Muscle of leg (tissue), 11 donors: ENCODE data around the gene LTK. TPM values are rescaled to one million over a fixed set of nuclear protein-coding genes. Genes with fewer than 3 reads are reported as not detected.

Experiments
- DNase-seq: peaks from one replicate; pipeline ENCODE4 v3.0.0; 2013
- H3K27ac ChIP-seq: one replicate; pipeline ENCODE4 v1.5.1; 2013; ENCODE audit warnings: mild to moderate bottlenecking, low read length, control low read depth
- H3K27me3 ChIP-seq: one replicate; pipeline ENCODE4 v1.6.1; 2013; ENCODE audit warnings: low read length; ENCODE audit not compliant: control insufficient read depth, insufficient read depth
- H3K36me3 ChIP-seq: one replicate; pipeline ENCODE4 v1.6.1; 2013; ENCODE audit warnings: low read length; ENCODE audit not compliant: control insufficient read depth, insufficient read depth
- H3K4me1 ChIP-seq: one replicate; pipeline ENCODE4 v1.6.1; 2013; ENCODE audit warnings: low read length; ENCODE audit not compliant: control insufficient read depth, insufficient read depth
- H3K4me3 ChIP-seq: one replicate; pipeline ENCODE4 v1.5.1; 2013; ENCODE audit warnings: low read length, control low read depth
- H3K9me3 ChIP-seq: replicated peaks from 2 replicates; pipeline ENCODE4 v1.6.1; 2013; ENCODE audit warnings: low read depth, low read length; ENCODE audit not compliant: control insufficient read depth
- WGBS: methylation state at CpG from one replicate; pipeline ENCODE4 v1.1.5; 2013; ENCODE audit warnings: missing lambda C conversion rate; ENCODE audit not compliant: insufficient coverage; 5-methylcytosine and 5-hydroxymethylcytosine counted together
- polyA plus RNA-seq, 8 donors: library from polyadenylated mRNA; unstranded; fragments of 120-200 nt; gene quantifications; one replicate each; pipeline versions ENCODE4 v1.2.1 to v1.2.3, GENCODE V29; 2013; ENCODE audit warnings: inconsistent platforms in 1 of 8, low replicate concordance in 1 of 8; ENCODE audit not compliant: insufficient read length in 8 of 8, insufficient read depth in 1 of 8
- total RNA-seq: library from RNA; stranded (reverse); fragments of 120-200 nt; gene quantifications from one replicate; pipeline ENCODE4 v1.2.4, GENCODE V29; 2013

LTK gene
- total and polyA plus RNA-seq, 9 donors, result 6.1 to 23.9 (median 12.1) TPM

DNA sequence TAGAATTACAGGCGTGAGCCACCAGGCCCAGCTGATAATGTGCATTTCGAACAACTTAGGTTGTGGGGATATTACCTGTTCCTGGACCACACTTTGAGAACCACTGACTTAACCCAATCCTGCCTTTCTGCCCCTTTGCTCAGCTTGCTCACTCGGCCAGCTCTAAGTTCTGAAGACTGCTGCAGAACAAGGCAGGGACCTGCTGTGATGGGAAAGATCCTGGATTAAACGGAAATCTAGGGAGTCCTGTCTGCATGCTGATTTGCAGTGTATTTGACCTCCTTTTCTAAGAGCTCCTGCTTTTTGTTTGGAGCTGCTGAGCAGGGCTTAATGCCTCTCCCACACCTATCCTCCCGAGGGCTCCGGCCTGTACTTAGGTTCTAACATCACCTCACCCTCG is 2.9 kb downstream of the LTK start:
- no peaks in the 10 kb centered on the region for H3K36me3 ChIP-seq
- 45% methylated on average over 6 of the region's 7 CpGs for WGBS
- H3K4me3 ChIP-seq, result no peak overlapping the region
- no peak for DNase-seq
- no peaks in the 10 kb centered on the region for H3K9me3 ChIP-seq
- H3K27me3 ChIP-seq, result peaks cover 71% of the 10 kb centered on the region
- H3K4me1 ChIP-seq, result peaks cover 26% of the 10 kb centered on the region
- H3K27ac ChIP-seq, result no peak overlapping the region

DNA sequence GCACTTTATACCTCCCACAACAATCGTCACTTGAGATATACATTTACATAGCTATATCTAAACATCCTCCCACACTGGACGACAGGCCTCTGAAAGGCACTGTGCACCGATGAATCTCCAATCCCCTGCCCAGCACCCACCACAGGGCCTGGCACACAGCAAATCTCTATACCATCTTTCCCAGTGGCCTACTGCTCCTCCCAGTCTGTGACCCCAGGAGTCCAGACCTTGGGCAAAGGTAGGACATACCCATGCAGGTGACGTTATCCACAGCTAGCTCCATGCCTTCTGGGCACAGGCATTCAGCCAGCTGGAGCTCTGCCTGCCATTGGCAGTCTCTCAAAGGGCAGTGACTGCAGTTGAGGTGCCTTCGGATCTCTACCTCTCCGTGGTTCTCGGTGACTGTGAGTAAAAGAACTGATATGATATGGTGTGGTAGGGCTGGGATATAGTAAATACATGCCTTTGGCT is 5.8 kb downstream of the LTK start:
- no peak overlapping the region for H3K27ac ChIP-seq
- DNase-seq, result no peak
- WGBS, result 80% methylated on average over 5 of the region's 7 CpGs

DNA sequence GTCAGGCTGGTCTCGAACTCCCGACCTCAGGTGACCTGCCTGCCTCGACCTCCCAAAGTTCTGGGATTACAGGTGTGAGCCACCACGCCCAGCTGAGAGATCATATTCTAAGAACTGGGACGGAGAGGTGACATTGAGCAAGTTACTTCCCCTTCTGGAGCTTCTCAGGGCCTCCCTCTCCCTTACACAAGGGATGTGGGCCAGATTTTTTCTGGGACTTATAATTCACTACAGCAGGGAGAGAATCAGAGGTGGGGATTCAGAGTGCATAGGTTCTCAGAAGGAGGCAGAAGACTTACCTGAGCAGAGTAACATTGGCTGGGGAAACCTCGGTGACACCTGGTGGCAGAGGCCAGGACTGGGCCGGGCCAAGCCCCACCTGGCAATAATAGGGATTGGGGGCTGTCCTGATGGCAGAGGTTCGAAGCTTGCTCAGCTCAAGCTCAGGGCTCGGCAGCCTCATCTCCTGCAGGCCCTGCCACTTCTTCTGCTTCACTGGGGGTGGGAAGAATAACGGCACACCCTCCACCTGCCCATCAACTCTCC is 6.8 kb downstream of the LTK start:
- no peak overlapping the region for H3K4me3 ChIP-seq
- peaks cover 20% of the 10 kb centered on the region for H3K4me1 ChIP-seq
- H3K36me3 ChIP-seq, result no peaks in the 10 kb centered on the region
- H3K27ac ChIP-seq, result no peak overlapping the region
- H3K27me3 ChIP-seq, result peaks cover 83% of the 10 kb centered on the region
- H3K9me3 ChIP-seq, result no peaks in the 10 kb centered on the region
- no peak for DNase-seq
- 43% methylated on average over 5 of the region's 10 CpGs for WGBS

More for the DNA sequence above, 5.8 kb downstream of the LTK start:
- Histone ChIP-seq H3K36me3 (no peaks in the 10 kb centered on the region), H3K4me1 (peaks cover 20% of the 10 kb centered on the region), H3K9me3 (no peaks in the 10 kb centered on the region), H3K4me3 (no peak overlapping the region), H3K27me3 (peaks cover 83% of the 10 kb centered on the region)

DNA sequence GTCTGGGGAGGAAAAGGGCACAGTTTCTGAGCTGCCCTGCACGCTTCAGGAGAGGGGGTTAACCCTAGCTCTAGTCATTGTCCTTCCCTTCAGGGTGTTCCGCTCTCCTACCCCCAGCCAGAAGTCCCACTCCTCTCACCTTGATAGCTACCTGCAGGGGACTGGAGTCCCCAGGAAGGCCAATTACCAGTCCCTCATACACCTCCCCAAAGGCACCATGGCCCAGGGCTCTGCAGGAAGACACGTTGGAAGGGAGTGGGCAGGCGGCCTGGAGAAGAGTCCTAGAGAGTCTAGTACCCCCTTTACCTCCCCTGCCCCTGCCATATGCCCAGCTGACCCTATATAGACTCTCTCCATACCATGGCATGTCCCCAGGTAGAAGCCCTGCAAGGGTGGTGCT is 7.9 kb downstream of the LTK start:
- no peaks in the 10 kb centered on the region for H3K36me3 ChIP-seq
- no peak overlapping the region for H3K27ac ChIP-seq
- no peaks in the 10 kb centered on the region for H3K9me3 ChIP-seq
- H3K4me1 ChIP-seq, result peaks cover 24% of the 10 kb centered on the region
- WGBS, result 82% methylated on average over 4 of the region's 4 CpGs
- H3K4me3 ChIP-seq, result no peak overlapping the region
- H3K27me3 ChIP-seq, result peaks cover 84% of the 10 kb centered on the region
- DNase-seq, result no peak

DNA sequence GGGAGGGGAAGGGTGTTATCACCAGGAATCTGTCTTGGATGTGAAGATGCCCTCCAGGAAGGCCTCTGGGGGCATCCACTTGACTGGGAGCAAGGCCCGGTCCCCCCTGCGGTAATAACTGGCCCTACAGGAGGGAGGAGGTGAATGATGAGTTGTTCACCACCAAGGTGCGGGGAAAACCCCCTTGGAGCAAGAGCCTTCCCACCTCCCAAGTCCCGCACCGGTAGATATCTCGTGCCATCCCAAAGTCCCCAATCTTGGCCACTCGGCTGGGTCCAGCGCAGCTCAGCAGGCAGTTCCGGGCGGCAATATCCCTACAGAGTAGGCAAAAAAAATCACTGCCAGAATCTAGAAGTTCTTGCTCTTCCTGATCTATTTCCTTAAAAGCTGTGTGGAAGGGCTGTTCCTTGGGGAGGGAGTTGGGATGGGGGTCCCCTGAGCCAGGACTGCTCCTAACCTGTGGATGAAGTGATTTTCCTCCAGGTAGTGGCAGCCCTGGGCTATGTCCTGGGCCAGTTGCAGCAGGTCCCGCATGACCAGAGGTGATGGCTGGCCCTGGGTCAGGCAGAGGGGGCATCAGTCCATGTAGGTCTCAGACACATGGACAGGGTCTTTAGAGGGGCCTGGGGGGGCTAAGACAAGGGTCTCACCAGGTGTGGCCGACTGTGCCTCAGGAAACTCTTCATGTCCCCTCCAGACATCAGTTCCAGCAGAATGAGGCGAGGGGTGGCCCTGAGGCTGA is 8.7 kb downstream of the LTK start:
- 93% methylated on average over 6 of the region's 13 CpGs for WGBS
- no peak overlapping the region for H3K4me3 ChIP-seq
- H3K27ac ChIP-seq, result no peak overlapping the region
- no peaks in the 10 kb centered on the region for H3K36me3 ChIP-seq
- H3K4me1 ChIP-seq, result peaks cover 24% of the 10 kb centered on the region
- H3K27me3 ChIP-seq, result peaks cover 85% of the 10 kb centered on the region
- DNase-seq, result no peak
- no peaks in the 10 kb centered on the region for H3K9me3 ChIP-seq

DNA sequence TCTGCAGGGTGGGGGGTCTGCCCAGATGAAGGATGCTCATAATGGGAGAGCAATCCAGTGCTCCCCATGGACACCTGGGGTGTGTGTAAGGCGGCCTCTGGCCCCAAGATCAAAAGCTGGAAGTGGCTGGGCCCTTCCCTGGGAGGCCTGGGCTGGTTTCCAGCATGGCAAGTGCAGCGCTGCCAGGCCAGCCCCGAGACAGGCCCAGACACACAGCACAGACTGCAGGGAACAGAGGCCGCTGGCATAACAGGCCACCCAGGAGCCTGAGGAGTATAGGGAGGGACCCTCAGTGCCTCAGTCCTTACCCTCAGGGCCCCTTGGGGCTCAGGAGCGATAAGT is 10.0 kb downstream of the LTK start:
- H3K9me3 ChIP-seq, result no peaks in the 10 kb centered on the region
- peaks cover 24% of the 10 kb centered on the region for H3K4me1 ChIP-seq
- DNase-seq, result no peak
- peaks cover 89% of the 10 kb centered on the region for H3K27me3 ChIP-seq
- no peak overlapping the region for H3K27ac ChIP-seq
- no peak overlapping the region for H3K4me3 ChIP-seq
- 54% methylated on average over 4 of the region's 5 CpGs for WGBS
- no peaks in the 10 kb centered on the region for H3K36me3 ChIP-seq

DNA sequence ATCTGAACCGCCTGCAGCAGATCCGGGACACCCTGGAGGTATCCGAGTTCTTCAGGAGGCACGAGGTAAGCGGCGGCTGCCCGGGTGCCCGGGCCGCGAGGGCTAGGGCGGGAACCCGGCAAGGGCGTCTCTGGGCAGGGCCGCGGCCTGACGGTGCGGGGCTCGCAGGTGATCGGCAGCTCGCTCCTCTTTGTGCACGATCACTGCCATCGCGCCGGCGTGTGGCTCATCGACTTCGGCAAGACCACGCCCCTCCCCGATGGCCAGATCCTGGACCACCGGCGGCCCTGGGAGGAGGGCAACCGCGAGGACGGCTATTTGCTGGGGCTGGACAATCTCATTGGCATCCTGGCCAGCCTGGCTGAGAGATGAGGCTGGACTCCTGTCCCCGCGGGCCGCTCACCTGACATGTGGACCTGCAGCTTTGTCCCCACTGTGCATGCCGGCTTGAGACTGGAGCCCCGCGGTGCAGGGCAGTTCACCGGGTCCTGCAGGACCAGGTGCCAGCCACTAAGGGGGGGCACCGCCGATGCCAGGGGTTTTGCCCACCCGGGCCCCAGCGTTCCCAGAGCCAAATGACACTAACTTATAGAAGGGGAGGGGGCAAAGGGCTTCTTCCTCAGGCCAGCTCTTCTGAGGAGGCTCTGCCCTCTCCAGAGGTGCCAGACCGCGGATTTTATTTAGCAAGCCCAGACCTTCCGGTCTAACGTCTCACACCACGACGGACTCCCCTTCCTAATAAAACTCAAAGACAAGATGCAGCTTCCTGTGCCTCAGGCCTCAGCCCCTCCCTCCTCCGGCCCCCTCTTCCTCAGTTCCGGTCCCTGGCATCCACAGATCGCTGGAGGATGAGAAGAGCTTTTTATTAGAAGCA is 10.6 kb downstream of the LTK start:
- Histone ChIP-seq H3K9me3 (no peaks in the 10 kb centered on the region), H3K4me1 (peaks cover 24% of the 10 kb centered on the region), H3K4me3 (no peak overlapping the region), H3K27ac (no peak overlapping the region), H3K36me3 (no peaks in the 10 kb centered on the region), H3K27me3 (peaks cover 93% of the 10 kb centered on the region)
- no peak for DNase-seq
- 3% methylated on average over 47 of the region's 54 CpGs for WGBS

DNA sequence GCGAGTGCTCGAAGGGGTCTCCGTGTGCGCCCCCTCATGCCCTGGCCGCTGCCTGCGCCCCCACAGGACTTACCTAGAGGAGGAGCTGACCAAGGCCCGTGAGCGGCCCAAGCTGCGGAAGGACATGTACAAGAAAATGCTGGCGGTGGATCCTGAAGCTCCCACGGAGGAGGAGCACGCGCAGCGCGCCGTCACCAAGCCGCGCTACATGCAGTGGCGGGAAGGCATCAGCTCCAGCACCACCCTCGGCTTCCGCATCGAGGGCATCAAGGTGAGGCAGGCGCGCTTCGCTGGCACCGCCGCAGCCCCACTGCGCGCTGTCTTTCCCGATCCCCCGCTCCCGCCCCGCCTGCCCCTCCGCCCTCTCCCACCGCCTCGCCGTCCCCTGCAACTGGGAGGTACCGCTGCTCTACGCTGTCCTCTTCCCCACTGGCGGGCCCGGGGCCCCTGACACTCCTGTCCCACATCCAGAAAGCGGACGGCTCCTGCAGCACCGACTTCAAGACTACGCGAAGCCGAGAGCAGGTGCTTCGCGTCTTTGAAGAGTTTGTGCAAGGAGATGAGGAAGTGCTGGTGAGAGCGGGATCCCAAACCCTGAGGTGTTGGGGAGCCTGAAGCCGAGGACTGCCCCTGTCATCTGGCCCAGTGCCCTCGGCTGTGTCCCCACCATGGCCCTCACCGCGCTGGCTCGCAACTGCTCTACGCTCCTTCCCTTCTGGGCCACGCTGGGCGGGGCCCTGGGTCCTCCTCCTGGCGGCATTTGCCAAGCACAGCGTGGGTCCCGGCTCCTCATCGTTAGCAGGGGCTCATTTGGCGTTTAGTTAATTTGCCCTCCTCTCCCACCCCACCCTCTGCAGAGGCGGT is 11.5 kb downstream of the LTK start:
- H3K36me3 ChIP-seq, result no peaks in the 10 kb centered on the region
- peaks cover 24% of the 10 kb centered on the region for H3K4me1 ChIP-seq
- DNase-seq, result no peak
- WGBS, result 1% methylated on average over 63 of the region's 64 CpGs
- peak overlapping the region; percentile 3 for H3K4me3 ChIP-seq
- H3K27ac ChIP-seq, result no peak overlapping the region
- no peaks in the 10 kb centered on the region for H3K9me3 ChIP-seq
- H3K27me3 ChIP-seq, result peaks cover 94% of the 10 kb centered on the region

DNA sequence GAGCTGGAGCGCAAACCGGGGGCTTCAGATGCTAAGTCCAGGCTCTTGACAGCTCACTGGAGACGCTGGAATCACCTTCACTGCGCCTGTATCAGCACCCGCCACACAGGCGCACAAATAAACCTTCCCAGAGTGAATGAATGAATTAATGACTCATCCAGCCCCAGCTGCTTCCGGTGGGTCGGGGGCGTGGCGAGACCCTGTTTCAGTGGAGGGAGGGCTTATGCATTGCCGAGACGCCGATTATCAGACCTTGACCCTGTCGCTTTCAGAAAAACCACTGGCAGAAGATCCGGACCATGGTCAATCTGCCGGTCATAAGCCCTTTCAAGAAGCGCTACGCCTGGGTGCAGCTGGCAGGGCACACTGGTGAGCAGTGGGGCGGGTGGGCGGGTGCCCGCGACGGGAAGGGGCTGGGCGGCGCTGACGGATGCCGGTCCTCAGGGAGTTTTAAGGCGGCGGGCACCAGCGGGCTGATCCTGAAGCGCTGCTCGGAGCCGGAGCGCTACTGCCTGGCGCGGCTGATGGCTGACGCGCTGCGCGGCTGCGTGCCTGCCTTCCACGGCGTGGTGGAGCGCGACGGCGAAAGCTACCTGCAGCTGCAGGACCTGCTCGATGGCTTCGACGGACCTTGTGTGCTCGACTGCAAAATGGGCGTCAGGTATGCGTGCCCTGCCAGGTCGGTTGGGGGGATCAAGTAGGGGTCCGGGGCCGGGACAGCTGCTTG is 12.3 kb downstream of the LTK start:
- DNase-seq, result no peak
- 1% methylated on average over 54 of the region's 56 CpGs for whole genome bisulfite sequencing
- Histone ChIP-seq H3K4me3 (no peak overlapping the region), H3K4me1 (peaks cover 24% of the 10 kb centered on the region), H3K36me3 (no peaks in the 10 kb centered on the region), H3K9me3 (no peaks in the 10 kb centered on the region), H3K27ac (no peak overlapping the region), H3K27me3 (peaks cover 98% of the 10 kb centered on the region)
